Measurements from ENCODE around the gene ZBTB16. TPM values are rescaled to one million over a fixed set of nuclear protein-coding genes. Genes with fewer than 3 reads are reported as not detected.

ZBTB16 gene
- total RNA-seq, 3 donors from 2014 or later = 4.9 to 82.1 (median 48.8) TPM

- DNase-seq (no peak), ATAC-seq (no peak)
- Histone ChIP-seq H3K9me3 (no peaks in the 10 kb centered on the region), H3K36me3 (ENCODE audit: low read depth) (no peaks in the 10 kb centered on the region), H3K4me1 (ENCODE audit: low read depth) (no peaks in the 10 kb centered on the region), H3K4me3 (no peak overlapping the region)
- intact Hi-C loops (cut with DNase I, micrococcal nuclease) = no loop called here
- no peak for TF ChIP-seq CTCF (IDR thresholded peaks at IDR 0.05)
These were observed 211.2 kb downstream of the ZBTB16 start for GRCh38 chr11:114270531-114271270.

- no peaks in the 10 kb centered on the region for H3K4me1 ChIP-seq (ENCODE audit: low read depth)
- intact Hi-C loops (cut with DNase I, micrococcal nuclease) = no loop called here
- no peak for ATAC-seq
- TF ChIP-seq CTCF (IDR thresholded peaks at IDR 0.05) = no peak
- H3K9me3 ChIP-seq = no peaks in the 10 kb centered on the region
- H3K4me3 ChIP-seq = no peak overlapping the region
- H3K36me3 ChIP-seq (ENCODE audit: low read depth) = no peaks in the 10 kb centered on the region
- DNase-seq = no peak
These were observed 211.8 kb downstream of the ZBTB16 start for GRCh38 chr11:114271316-114271715.

- TF ChIP-seq CTCF (IDR thresholded peaks at IDR 0.05) = no peak
- ATAC-seq (no peak), DNase-seq (no peak)
- H3K9me3 ChIP-seq = no peaks in the 10 kb centered on the region
- no peaks in the 10 kb centered on the region for H3K36me3 ChIP-seq (ENCODE audit: low read depth)
- no peaks in the 10 kb centered on the region for H3K4me1 ChIP-seq (ENCODE audit: low read depth)
- intact Hi-C loops (cut with DNase I, micrococcal nuclease) = no loop called here
- H3K4me3 ChIP-seq = no peak overlapping the region
These were observed 212.8 kb downstream of the ZBTB16 start for GRCh38 chr11:114272311-114272710.

- intact Hi-C loops (cut with DNase I, micrococcal nuclease) = no loop called here
These were observed 213.6 kb downstream of the ZBTB16 start for GRCh38 chr11:114273071-114273470.

GRCh38 chr11:114273890-114274635 is 214.6 kb downstream of the ZBTB16 start:
- DNase-seq (no peak), ATAC-seq (no peak)
- Histone ChIP-seq H3K4me3 (no peak overlapping the region), H3K9me3 (no peaks in the 10 kb centered on the region), H3K36me3 (ENCODE audit: low read depth) (no peaks in the 10 kb centered on the region), H3K4me1 (ENCODE audit: low read depth) (no peaks in the 10 kb centered on the region)
- TF ChIP-seq CTCF (IDR thresholded peaks at IDR 0.05) = no peak
- intact Hi-C loops (cut with DNase I, micrococcal nuclease) = no loop called here

More at GRCh38 chr11:114273071-114273470, 213.6 kb downstream of the ZBTB16 start:
- H3K36me3 ChIP-seq (ENCODE audit: low read depth) = no peaks in the 10 kb centered on the region
- no peak overlapping the region for H3K4me3 ChIP-seq
- no peaks in the 10 kb centered on the region for H3K4me1 ChIP-seq (ENCODE audit: low read depth)
- DNase-seq (no peak), ATAC-seq (no peak)
- no peak for TF ChIP-seq CTCF (IDR thresholded peaks at IDR 0.05)
- no peaks in the 10 kb centered on the region for H3K9me3 ChIP-seq

Measured in mucosa of descending colon (tissue), 3 donors.